Thoracic aorta (tissue), 2 donors: ENCODE measurements around the gene NEMF. TPM values are rescaled to one million over a fixed set of nuclear protein-coding genes. Genes with fewer than 3 reads are reported as not detected.

Source experiments
- ATAC-seq: fragments of 150-250 bp; one replicate; pipeline ENCODE4 v1.8.0; 2017; ENCODE audit warnings: low read depth; ENCODE audit not compliant: insufficient number of reproducible peaks, low FRiP score
- DNase-seq: peaks from one replicate; pipeline ENCODE4 v3.0.0-alpha.2; 2020; ENCODE audit warnings: low spot score
- H3K27ac ChIP-seq, 2 donors: fragments of 200-600 bp; sonication (generic); 1 replicate in 1 of 2; 2 replicates in 1 of 2; pipeline ENCODE4 v1.5.1; 2016; ENCODE audit warnings: mild to moderate bottlenecking in 2 of 2, moderate library complexity in 2 of 2
- H3K27me3 ChIP-seq: fragments of 200-600 bp; sonication (generic); replicated peaks from 2 replicates; pipeline ENCODE4 v1.6.0; 2016; ENCODE audit warnings: mild to moderate bottlenecking; ENCODE audit not compliant: insufficient read depth
- H3K36me3 ChIP-seq: fragments of 200-600 bp; sonication (generic); one replicate; pipeline ENCODE4 v1.5.1; 2016
- H3K4me1 ChIP-seq, 2 donors: fragments of 200-600 bp; sonication (generic); 1 replicate in 1 of 2; 2 replicates in 1 of 2; pipeline versions ENCODE4 v1.5.1 to v1.6.0; 2016; ENCODE audit warnings: low read depth in 2 of 2, mild to moderate bottlenecking in 1 of 2; ENCODE audit not compliant: control insufficient read depth in 1 of 2
- H3K4me3 ChIP-seq: fragments of 200-600 bp; sonication (generic); 2 replicates; pipeline ENCODE4 v1.5.1; 2016; ENCODE audit warnings: mild to moderate bottlenecking
- H3K9me3 ChIP-seq: fragments of 200-600 bp; sonication (generic); 2 replicates; pipeline ENCODE4 v1.5.1; 2016
- total RNA-seq, 2 donors: library from RNA; depleted of rRNA; stranded (reverse); fragments of >200 nt; gene quantifications; one replicate each; pipeline versions ENCODE4 v1.1.0 to v1.2.3, GENCODE V29; 2016
- TF ChIP-seq, protein P1 (sequence below): fragments of 200-600 bp; sonication (generic); IDR thresholded peaks from one replicate; pipeline ENCODE4 v1.5.1; 2019; ENCODE audit warnings: antibody characterized with exemption

NEMF gene
- total RNA-seq, 2 donors from 2014 or later, result 49.5 to 126 TPM

DNA sequence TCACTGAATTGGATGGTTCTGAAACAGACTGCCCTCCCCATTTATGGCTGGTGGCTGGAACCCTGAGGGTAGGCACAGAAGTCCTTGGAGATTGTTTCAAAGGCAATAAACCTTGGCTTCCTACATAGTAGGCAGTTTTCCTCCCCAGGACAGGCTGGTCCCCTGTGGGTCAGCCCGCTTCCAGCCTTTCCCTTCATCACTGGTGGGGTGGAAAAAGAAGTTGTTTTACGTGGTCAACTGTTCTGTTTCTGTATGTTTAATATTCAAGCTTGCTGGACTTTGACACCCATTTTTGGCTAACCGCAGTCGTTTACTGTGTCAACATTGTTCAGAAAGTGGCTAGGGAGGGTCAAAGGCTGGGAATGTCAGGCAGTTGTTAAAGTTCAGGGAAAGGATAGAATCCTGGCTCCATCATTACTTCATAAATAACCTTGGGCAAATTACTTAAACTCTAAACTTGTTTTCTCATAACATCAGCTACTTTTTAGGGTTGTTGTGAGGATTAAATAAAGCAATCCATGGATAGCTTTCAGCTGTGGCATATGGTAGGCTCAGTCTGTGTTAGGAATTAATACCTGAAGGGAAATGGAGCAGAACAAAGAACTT lies 82.3 kb downstream of the NEMF start:
- peak overlapping the region; percentile 79 for H3K4me3 ChIP-seq
- no peaks in the 10 kb centered on the region for H3K27me3 ChIP-seq
- H3K27ac ChIP-seq, result peak overlapping the region; percentile 24 to 34
- H3K9me3 ChIP-seq, result no peaks in the 10 kb centered on the region
- DNase-seq (no peak), ATAC-seq (no peak)
- peaks cover 14% of the 10 kb centered on the region for H3K36me3 ChIP-seq
- peaks cover 17 to 31% of the 10 kb centered on the region in 2 donors for H3K4me1 ChIP-seq
- TF ChIP-seq, protein P1, sequence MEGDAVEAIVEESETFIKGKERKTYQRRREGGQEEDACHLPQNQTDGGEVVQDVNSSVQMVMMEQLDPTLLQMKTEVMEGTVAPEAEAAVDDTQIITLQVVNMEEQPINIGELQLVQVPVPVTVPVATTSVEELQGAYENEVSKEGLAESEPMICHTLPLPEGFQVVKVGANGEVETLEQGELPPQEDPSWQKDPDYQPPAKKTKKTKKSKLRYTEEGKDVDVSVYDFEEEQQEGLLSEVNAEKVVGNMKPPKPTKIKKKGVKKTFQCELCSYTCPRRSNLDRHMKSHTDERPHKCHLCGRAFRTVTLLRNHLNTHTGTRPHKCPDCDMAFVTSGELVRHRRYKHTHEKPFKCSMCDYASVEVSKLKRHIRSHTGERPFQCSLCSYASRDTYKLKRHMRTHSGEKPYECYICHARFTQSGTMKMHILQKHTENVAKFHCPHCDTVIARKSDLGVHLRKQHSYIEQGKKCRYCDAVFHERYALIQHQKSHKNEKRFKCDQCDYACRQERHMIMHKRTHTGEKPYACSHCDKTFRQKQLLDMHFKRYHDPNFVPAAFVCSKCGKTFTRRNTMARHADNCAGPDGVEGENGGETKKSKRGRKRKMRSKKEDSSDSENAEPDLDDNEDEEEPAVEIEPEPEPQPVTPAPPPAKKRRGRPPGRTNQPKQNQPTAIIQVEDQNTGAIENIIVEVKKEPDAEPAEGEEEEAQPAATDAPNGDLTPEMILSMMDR, result no peak

DNA sequence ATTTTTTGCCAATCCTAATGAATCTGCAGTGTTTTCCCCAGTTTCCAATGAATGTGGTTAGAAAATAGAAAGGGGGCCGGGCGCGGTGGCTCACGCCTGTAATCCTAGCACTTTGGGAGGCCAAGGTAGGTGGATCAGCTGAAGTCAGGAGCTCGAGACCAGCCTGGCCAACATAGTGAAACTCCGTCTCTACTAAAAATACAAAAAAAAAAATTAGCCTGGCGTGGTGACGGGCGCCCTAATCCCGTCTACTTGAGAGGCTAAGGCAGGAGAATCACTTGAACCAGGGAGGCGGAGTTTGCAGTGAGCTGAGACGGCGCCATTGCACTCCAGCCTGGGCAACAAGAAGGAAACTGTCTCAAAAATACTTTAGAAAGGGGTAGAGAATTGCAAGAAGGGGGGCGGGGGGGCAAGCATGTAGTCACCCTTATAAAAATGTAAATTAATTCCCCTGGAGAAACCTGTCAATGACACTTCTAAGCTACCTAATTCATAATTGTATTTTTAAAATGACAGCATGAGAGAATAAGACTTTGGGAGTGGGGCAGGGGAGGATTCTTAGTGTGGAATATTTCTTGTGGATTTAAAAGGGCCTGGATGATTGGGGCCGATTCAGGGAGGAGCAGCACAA lies 82.9 kb downstream of the NEMF start:
- Histone ChIP-seq H3K27ac (peak overlapping the region; percentile 24 to 92), H3K9me3 (no peaks in the 10 kb centered on the region), H3K4me1 (peaks cover 17 to 31% of the 10 kb centered on the region in 2 donors), H3K36me3 (peaks cover 8% of the 10 kb centered on the region), H3K27me3 (no peaks in the 10 kb centered on the region), H3K4me3 (peak overlapping the region; percentile 79)
- DNase-seq, result no peak
- TF ChIP-seq, protein P1, result no peak
- ATAC-seq, result no peak

DNA sequence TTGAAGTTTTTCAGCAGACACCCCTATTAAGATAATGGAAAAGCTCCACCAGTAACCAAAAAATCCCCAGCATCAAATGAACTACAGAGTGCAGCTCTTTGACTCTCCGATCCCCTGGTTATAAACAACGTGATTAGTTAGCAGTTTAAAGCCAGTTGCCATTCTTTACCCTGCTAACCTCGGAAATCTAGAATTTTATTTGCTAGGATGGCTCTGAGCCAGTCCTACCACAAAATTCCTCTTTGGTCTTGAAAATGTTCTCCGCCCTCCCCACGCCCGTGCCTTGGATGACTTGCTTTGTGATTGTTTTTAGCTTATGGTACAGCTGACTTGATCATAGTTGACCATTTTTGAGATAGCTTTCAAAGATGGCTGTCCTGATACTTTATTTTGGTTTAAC lies 83.4 kb downstream of the NEMF start:
- no peak for ATAC-seq
- Histone ChIP-seq H3K27ac (peak overlapping the region; percentile 92 to 95), H3K9me3 (no peaks in the 10 kb centered on the region), H3K4me3 (peak overlapping the region; percentile 79), H3K36me3 (peaks cover 8% of the 10 kb centered on the region), H3K27me3 (no peaks in the 10 kb centered on the region), H3K4me1 (peaks cover 17 to 31% of the 10 kb centered on the region in 2 donors)
- TF ChIP-seq, protein P1, result no peak
- no peak for DNase-seq

DNA sequence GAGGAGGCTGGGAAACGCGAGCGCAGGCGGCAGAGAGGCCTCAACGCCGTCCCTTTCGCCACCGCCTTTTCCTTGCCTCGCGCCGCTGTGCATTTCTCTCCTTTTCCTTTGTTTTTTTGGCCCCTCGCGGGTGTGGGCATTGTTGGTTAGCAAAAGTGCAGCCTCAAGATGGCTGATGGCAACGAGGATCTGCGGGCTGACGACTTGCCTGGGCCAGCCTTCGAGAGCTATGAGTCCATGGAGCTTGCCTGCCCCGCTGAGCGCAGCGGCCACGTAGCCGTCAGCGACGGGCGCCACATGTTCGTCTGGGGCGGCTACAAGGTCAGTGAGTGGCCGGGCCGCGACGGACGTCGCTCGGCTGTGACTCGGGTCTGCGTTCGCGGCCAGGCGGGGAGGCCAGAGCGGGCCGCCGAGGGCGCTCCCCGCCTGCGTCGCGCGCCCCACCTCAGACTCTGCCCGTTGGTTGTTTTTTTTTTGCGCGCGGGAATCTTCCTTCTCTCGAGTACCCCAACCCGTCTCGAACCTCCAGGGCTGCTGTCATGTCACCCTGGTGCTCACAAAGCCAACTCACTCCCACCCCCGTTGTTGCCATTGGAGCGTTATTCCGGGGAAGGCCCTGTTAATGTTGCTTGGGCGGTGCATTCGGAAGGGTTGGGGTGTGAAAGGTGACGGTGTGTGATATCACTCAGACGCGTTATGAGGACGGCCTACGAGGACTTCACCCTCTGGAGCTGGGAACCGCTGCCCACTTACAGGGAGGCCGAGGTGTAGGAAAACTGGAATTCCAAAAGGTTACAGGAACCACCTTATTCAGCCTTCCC lies 84.1 kb downstream of the NEMF start:
- ATAC-seq (peak; percentile 11), DNase-seq (peak; percentile 4)
- Histone ChIP-seq H3K36me3 (peaks cover 8% of the 10 kb centered on the region), H3K27ac (peak overlapping the region; percentile 92 to 95), H3K4me1 (peaks cover 17 to 31% of the 10 kb centered on the region in 2 donors), H3K9me3 (no peaks in the 10 kb centered on the region), H3K4me3 (peak overlapping the region; percentile 79), H3K27me3 (no peaks in the 10 kb centered on the region)
- TF ChIP-seq, protein P1, result no peak
